GM21786 (cell line): ENCODE results near the gene C5.

ENCODE experiments used
- ATAC-seq: cut with Tn5 transposase; IDR thresholded peaks from one replicate; pipeline ENCODE4 v1.9.1; 2021; ENCODE audit not compliant: unreplicated experiment

Gene C5

GRCh38 chr9:120914396-120914795, 135.7 kb downstream of the C5 start:
- ATAC-seq: no peak

GRCh38 chr9:120913647-120914264, 136.3 kb downstream of the C5 start:
- ATAC-seq: no peak

DNA sequence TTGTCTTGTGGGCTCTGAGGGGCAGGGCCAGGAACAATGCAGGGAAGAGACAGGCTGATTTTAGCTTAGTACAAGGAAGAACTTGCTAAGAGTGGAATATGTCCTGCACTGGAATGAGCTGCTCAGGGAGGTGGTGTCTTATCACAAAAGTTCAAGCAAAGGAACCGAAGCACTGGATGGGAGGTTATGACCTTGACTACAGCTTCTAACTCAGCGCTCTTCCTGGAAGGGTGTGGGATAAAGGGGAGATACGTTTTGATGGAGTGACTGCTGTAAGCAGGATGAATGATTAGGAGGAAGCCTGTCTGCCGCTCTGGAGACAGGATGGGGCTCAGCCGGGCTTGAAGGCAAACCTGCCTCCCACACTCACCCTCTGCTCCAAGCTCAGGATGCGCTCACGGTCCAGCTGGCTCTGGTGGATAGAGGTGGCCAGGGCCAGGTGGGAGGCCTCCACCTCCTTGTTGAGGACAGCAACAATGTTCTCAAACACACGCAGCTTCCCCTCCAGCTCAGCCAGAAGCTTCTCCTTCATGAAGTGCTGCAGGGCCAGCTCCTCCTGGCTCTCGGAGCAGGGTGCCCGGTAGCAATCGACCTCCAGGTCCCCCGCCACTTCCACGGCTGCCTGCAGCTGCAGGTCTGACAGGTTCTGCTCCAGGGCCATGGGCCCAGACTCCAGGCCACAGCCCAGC, 137.0 kb downstream of the C5 start:
- no peak for ATAC-seq

DNA sequence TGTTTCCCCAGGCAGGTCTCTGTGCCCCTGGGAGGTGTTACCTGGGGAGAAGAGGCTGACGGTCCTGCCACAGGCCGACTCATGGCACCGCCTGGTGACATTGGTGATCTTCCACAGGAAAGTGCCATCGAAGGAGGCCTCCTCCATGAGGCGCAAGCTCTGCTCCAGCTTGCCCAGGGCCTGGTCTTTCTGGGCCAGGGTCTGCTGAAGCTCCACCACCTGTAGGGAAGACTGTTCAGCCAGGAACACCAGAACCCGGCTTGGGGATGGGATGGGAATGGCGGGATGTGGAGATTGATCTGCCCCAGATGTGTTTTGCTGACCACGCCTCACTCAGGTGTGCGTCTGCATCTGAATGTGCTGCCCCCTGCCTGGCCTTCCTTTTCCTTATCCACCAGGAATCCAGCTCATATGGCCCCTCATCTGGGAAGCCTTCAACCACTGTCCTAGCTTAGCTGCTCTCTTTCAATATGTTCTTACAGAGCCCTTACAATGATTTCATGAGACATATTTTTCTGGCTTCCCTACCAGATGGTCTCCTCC, 138.7 kb downstream of the C5 start:
- no peak for ATAC-seq

DNA sequence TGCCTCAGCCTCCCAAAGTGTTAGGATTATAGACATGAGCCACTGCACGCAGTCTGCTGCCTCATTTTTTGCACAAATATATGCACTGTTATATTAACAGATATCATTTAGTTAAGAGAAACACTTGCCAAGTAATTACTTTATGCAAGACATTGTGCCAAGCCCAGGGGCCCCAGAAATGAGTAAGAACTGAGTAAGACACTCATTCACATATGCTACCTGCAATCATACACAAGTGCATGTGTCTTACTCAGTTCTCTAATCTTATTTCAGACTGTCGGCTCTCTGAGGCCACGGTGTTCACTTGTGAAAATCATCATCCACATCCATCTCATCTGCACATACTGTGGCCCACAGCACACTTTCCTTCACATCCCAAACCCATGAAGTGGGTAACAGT, 139.4 kb downstream of the C5 start:
- ATAC-seq: no peak

GRCh38 chr9:120909904-120910303, 140.2 kb downstream of the C5 start:
- ATAC-seq: no peak

DNA sequence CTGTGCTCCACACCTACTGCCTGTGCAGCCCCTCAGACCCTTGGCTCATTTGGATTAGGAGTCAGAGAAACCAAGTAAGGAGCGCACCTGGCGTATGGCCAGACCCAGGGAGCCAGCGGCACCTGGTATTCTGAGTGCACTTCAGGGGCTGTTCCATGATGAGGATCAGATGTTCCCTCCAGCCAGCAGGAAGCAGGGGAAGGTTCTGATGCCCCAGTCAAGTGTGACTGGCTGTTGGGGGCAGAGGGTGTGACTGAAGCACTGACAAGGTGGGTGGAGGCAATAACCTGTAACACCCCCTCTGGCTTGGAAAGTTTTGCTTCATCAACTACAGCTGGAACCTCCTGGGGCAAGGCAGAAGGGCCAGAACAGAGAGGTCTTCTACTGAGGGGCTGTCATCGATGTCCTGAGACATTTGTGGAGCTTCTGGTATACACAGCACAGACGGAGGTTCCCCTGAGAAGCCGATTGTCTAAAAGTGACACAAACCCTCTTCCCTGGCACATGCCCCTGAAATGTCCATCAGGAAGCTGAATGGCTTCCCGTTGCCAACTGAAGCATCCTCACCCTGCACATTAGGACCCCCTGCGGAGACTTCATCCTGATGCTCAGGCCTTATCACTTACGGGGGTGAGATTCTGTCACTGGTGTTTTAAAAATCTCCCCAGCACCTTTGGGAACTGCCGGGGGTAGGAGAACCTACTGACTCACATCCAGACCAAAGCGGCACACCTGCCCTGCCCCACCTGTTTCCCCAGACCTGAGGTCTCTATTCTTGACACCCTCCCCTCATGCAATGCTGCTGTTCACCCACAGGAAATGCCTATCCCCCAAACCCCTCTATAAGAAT, 144.5 kb downstream of the C5 start:
- no peak for ATAC-seq

DNA sequence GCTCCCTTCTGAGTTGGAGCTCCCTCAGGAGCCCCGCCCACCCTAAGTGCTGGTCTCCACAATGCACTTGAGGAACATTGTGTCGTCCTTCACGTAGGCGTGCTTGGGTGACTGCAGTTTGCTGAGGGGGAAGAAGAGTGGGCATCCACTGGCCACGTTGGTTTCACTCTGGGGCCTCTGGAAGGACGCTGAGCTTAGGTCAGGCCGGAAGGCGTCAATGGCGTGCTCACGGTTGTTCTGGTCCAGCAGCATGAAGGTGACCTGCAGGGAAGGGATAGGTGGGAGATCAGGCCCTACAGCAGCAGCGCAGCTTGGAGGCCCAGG, 145.1 kb downstream of the C5 start:
- ATAC-seq: no peak

DNA sequence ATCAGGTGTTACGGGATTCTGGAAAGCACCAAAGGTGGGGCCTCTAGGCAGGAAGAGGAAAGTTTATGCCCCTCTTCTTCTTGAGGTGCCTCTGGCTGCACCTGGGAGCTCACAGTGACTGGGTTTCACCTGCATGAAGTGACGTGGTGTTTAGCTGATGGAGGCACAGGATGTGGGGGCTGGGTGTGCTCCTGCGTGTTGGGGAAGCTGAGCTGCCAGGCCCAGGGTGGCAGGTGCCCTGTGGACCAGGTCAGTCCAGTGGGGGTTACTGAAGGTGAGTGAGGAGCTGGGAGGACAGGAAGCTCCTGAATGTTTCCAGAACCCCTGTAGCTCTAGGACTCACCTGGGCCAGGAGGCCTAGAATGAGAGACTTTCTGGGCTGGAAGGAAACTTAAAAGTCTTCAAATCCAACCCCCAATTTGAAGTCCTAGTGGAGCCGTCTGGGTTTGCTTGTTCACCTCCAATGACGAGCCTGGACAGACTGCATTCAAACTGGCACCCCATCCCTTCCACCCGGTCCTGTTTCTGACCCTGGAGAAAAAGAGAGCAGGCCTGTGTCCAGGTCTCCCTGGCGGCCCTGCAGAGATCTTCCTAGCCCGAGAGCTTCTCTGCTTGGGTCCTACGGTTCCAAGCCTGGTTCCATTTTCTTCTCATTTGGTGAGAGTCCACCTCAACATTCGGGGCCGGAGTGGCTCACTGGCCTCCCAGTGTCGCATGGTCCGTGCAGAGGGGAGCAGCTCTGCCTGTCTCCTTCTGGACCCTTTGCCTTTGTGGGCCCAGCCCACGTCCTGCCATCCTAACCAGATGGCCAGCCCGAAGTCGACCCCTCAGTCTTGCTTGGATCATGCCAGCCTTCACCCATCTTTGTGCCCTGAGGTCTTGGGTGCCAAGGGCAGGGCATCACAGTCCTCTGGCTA, 145.8 kb downstream of the C5 start:
- no peak for ATAC-seq

DNA sequence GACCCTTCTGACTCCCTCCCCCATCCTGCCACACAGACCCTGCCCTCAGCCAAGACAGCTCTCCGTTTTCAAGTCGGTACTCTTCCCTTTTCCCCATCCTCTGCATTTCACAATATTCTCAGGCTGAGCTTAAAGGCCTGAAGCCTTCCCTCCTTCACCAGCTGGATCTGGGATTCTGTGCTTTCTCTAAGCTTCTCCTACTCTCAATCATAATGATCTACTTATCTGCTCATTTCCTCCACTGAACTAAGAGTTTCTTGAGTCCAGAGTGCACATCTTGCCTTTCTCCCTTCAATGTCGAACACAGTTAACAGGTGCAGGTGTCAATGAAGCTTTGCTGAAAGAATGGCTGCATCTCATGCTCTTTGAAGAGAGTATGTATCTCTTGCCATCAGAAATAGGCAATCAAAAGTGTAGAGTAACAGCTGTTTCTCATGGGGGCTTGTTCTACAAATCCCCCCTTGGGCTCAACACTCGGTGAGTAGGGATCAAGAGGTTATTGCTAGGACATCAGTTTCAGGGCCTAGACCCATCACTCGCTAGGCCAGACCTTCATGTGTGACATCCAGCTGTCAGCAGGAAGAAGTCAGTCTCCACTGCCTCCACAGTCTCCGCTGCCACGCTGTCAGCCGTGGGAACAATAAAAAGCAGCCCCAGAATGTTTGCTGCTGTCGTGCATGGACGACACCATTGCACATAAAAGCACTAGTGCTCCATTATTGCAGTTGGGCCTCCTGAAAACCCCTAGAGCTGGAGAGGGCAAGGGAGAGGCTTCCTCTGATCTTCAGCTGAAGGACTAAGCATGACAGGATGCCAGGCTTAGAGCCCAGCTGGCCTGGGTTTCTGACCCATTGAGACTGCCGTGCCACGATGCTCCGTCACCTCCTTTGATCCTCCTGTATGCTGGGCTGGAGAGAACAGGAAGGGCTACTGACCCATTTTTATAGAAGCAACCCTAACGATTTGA, 147.2 kb downstream of the C5 start:
- no peak for ATAC-seq
